ENCODE data around the gene LEO1.

LEO1 gene

DNA sequence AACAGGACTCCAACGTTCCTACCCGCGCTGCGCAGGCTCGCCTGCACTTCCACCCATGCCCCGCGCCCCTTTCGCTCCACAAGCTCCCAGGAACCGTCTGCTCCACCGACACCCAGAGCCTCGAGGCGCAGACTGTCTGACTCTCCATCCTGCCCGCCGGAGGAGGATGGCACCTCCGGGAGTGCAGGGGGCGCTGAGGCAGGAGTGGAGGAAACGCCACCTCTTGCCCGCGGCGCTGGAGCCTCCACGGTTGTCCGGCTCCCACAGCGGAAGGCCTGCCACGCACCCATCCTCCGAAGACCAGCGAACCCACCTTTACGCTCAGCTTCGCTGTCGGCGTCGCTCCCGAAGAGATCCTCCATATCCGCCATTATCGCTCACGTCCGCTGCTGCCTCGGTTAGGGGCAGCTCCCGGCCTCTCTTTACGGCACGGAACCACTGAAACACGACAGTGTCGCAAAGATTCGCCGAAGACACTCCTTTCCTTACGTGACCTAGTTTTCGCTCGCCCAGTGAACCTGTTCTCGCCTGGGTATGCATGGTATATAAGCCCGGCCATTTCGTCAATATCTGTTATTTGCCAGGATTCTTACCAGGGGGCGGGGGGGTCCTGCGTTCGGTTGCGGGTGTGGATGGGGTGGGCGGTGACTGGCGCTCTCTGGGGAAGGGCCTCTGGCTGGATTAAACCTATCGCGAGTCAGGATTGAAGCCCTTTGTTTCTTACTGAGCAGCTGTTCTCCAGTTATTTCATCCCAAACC lies at the start of gene LEO1:
TSS of gene LEO1 (minus strand) at position 404 of the 759 bp plus-strand sequence. CDS start at position 371, 33 bp downstream.
- ChIA-PET POLR2A (interaction anchor here (0.5 to 2.1 kb wide), 17 partner anchors 10 to 126 kb away, joined by 3 to 18 read pairs (median 4); no protein-coding TSS in a partner anchor), CTCF (interaction anchor here (0.7 to 1.0 kb wide), 3 partner anchors 54 to 203 kb away, joined by 3 to 7 read pairs (median 3); no protein-coding TSS in a partner anchor)
- TF ChIP-seq TARDBP (IDR thresholded peaks at IDR 0.05) = no peak
- no peak for TF ChIP-seq BHLHE40 (IDR thresholded peaks at IDR 0.05; ENCODE audit: borderline replicate concordance)
- no peak for TF ChIP-seq ARNT (IDR thresholded peaks at IDR 0.05)
- no peak for TF ChIP-seq FOXM1 (IDR thresholded peaks at IDR 0.05; ENCODE audit: borderline replicate concordance)
- no peak for TF ChIP-seq FOXA1 (IDR thresholded peaks at IDR 0.05)
- TF ChIP-seq NFRKB (IDR thresholded peaks at IDR 0.05) = no peak
- TF ChIP-seq ZNF384 (IDR thresholded peaks at IDR 0.05) = no peak
- TF ChIP-seq HDGF (IDR thresholded peaks at IDR 0.05; ENCODE audit: borderline replicate concordance) = no peak
- TF ChIP-seq CTBP1 (IDR thresholded peaks at IDR 0.05; ENCODE audit: borderline replicate concordance) = no peak
- TF ChIP-seq, protein P1, sequence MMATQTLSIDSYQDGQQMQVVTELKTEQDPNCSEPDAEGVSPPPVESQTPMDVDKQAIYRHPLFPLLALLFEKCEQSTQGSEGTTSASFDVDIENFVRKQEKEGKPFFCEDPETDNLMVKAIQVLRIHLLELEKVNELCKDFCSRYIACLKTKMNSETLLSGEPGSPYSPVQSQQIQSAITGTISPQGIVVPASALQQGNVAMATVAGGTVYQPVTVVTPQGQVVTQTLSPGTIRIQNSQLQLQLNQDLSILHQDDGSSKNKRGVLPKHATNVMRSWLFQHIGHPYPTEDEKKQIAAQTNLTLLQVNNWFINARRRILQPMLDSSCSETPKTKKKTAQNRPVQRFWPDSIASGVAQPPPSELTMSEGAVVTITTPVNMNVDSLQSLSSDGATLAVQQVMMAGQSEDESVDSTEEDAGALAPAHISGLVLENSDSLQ (IDR thresholded peaks at IDR 0.05) = no peak
- TF ChIP-seq SUZ12 (IDR thresholded peaks at IDR 0.05) = no peak
- TF ChIP-seq L3MBTL2 (conservative IDR thresholded peaks at IDR 0.05) = no peak
- no peak for TF ChIP-seq LEF1 (IDR thresholded peaks at IDR 0.05; ENCODE audit: borderline replicate concordance)
- peak; percentile 85 for DNase-seq (ENCODE audit: extremely low spot score)

DNA sequence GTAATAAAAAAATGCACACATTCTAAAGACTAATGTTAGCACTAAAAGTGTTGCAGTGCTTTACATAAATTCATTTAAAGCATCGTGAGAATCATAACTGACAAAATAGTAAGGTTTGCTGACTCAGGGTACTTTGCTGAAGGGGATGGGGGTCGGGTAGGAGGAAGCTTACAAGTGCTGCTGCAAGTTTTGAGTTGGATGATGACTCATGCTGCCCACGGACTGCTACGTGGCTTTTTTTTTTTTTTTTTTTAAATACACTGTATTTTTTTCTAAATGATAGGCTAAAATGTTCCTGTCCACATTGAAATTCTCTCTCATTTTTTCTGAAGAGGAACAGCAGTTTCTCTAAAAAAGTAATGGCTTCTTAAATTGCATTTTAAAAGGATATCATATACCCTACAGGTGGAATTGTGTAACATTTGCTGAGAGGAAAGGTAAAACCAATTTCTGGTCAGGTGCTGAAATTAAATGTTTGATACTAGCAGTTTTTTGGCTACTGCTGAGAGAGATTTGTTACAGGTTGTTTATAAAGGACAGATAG lies 49.6 kb upstream of the LEO1 start:
- ChIA-PET POLR2A (interaction anchor here (1.0 kb wide), 1 partner anchor 57 kb away, joined by 3 read pairs; no protein-coding TSS in a partner anchor), CTCF (interaction anchor here (0.6 kb wide), 1 partner anchor 40 kb away, joined by 5 read pairs; no protein-coding TSS in a partner anchor)
- DNase-seq (ENCODE audit: extremely low spot score) = peak; percentile 28
- no peak for TF ChIP-seq LEF1 (IDR thresholded peaks at IDR 0.05; ENCODE audit: borderline replicate concordance)
- peak; percentile 91 for TF ChIP-seq ZNF384 (IDR thresholded peaks at IDR 0.05)
- no peak for TF ChIP-seq SP1 (IDR thresholded peaks at IDR 0.05)
- no peak for TF ChIP-seq HDGF (IDR thresholded peaks at IDR 0.05; ENCODE audit: borderline replicate concordance)

- ChIA-PET CTCF (no interaction called here), POLR2A (interaction anchor here (0.6 to 1.0 kb wide), 3 partner anchors 49 to 1296 kb away, joined by 3 to 4 read pairs (median 4); partner anchors contain the start of gene LEO1)
- TF ChIP-seq NFRKB (IDR thresholded peaks at IDR 0.05) = no peak
- TF ChIP-seq FOXM1 (IDR thresholded peaks at IDR 0.05; ENCODE audit: borderline replicate concordance) = no peak
- no peak for TF ChIP-seq HDGF (IDR thresholded peaks at IDR 0.05; ENCODE audit: borderline replicate concordance)
- TF ChIP-seq SUZ12 (IDR thresholded peaks at IDR 0.05) = no peak
- no peak for TF ChIP-seq ELF4 (IDR thresholded peaks at IDR 0.05)
- no peak for TF ChIP-seq ZNF384 (IDR thresholded peaks at IDR 0.05)
- TF ChIP-seq TARDBP (IDR thresholded peaks at IDR 0.05) = no peak
- no peak for TF ChIP-seq CTBP1 (IDR thresholded peaks at IDR 0.05; ENCODE audit: borderline replicate concordance)
- TF ChIP-seq SP1 (IDR thresholded peaks at IDR 0.05) = no peak
- TF ChIP-seq FOXK2 (IDR thresholded peaks at IDR 0.05) = no peak
- TF ChIP-seq LEF1 (IDR thresholded peaks at IDR 0.05; ENCODE audit: borderline replicate concordance) = no peak
- TF ChIP-seq BHLHE40 (IDR thresholded peaks at IDR 0.05; ENCODE audit: borderline replicate concordance) = no peak
- no peak for TF ChIP-seq ARNT (IDR thresholded peaks at IDR 0.05)
- no peak for TF ChIP-seq FOXA1 (IDR thresholded peaks at IDR 0.05)
- no peak for TF ChIP-seq L3MBTL2 (conservative IDR thresholded peaks at IDR 0.05)
- DNase-seq (ENCODE audit: extremely low spot score) = no peak
These were observed 48.9 kb upstream of the LEO1 start for GRCh38 chr15:52020221-52021085.

- TF ChIP-seq FOXM1 (IDR thresholded peaks at IDR 0.05; ENCODE audit: borderline replicate concordance) = no peak
- TF ChIP-seq L3MBTL2 (conservative IDR thresholded peaks at IDR 0.05) = no peak
- no peak for TF ChIP-seq ELF4 (IDR thresholded peaks at IDR 0.05)
- TF ChIP-seq SP1 (IDR thresholded peaks at IDR 0.05) = no peak
- no peak for TF ChIP-seq ARNT (IDR thresholded peaks at IDR 0.05)
- no peak for TF ChIP-seq FOXK2 (IDR thresholded peaks at IDR 0.05)
- no peak for TF ChIP-seq LEF1 (IDR thresholded peaks at IDR 0.05; ENCODE audit: borderline replicate concordance)
- TF ChIP-seq NFRKB (IDR thresholded peaks at IDR 0.05) = no peak
- no peak for TF ChIP-seq BHLHE40 (IDR thresholded peaks at IDR 0.05; ENCODE audit: borderline replicate concordance)
- TF ChIP-seq SUZ12 (IDR thresholded peaks at IDR 0.05) = no peak
- no peak for TF ChIP-seq ZNF384 (IDR thresholded peaks at IDR 0.05)
- TF ChIP-seq, protein P1 (IDR thresholded peaks at IDR 0.05) = no peak
- no peak for TF ChIP-seq TARDBP (IDR thresholded peaks at IDR 0.05)
- no peak for TF ChIP-seq FOXA1 (IDR thresholded peaks at IDR 0.05)
- no peak for TF ChIP-seq CTBP1 (IDR thresholded peaks at IDR 0.05; ENCODE audit: borderline replicate concordance)
- CTCF ChIA-PET = no interaction called here
- peak; percentile 58 for DNase-seq (ENCODE audit: extremely low spot score)
- POLR2A ChIA-PET = interaction anchor here (0.6 to 0.8 kb wide), 2 partner anchors 48 to 1295 kb away, joined by 4 read pairs; partner anchors contain the start of gene LEO1
These were observed 48.0 kb upstream of the LEO1 start for GRCh38 chr15:52019394-52020220.
